ENCODE results near the gene RPL29. TPM values are rescaled to one million over a fixed set of nuclear protein-coding genes. Genes with fewer than 3 reads are reported as not detected.

Gene RPL29
- total RNA-seq, 1 donor from 2014 or later = 1,940 TPM

DNA sequence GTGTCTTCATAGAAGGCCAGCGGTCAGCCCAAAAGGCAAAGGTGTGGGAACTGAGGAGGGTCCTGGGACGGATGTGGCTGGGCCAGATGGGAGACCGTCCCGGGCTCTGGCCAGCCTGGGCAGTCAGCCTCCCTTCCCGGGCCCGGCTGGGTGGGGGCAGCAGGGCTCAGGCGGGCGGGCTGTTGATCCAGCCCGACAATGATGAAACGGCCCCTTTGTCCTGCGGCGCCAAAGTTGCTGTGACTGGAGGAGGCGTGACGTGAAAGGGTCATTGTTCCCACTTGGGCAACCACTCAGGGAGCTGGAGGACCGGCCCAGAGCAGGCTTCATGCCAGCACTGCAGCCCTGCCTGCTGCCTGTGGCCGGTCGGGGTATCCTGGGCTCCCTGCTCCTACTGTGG is 44.2 kb upstream of the RPL29 start:
- TF ChIP-seq, protein P1, sequence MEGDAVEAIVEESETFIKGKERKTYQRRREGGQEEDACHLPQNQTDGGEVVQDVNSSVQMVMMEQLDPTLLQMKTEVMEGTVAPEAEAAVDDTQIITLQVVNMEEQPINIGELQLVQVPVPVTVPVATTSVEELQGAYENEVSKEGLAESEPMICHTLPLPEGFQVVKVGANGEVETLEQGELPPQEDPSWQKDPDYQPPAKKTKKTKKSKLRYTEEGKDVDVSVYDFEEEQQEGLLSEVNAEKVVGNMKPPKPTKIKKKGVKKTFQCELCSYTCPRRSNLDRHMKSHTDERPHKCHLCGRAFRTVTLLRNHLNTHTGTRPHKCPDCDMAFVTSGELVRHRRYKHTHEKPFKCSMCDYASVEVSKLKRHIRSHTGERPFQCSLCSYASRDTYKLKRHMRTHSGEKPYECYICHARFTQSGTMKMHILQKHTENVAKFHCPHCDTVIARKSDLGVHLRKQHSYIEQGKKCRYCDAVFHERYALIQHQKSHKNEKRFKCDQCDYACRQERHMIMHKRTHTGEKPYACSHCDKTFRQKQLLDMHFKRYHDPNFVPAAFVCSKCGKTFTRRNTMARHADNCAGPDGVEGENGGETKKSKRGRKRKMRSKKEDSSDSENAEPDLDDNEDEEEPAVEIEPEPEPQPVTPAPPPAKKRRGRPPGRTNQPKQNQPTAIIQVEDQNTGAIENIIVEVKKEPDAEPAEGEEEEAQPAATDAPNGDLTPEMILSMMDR (IDR thresholded peaks at IDR 0.05; ENCODE audit: insufficient read depth, low read length, severe bottlenecking) = no peak
- Histone ChIP-seq H3K27me3 (ENCODE audit: control insufficient read depth, insufficient read depth, low read length) (no peaks in the 10 kb centered on the region), H3K36me3 (ENCODE audit: control insufficient read depth, insufficient read depth, low read length) (no peaks in the 10 kb centered on the region), H3K4me3 (ENCODE audit: low read depth, low read length) (no peak overlapping the region)
- FAIRE-seq = no peak
- DNase-seq (ENCODE audit: low read depth) = peak; percentile 55

GRCh38 chr3:52039426-52039825 is 43.7 kb upstream of the RPL29 start:
- no peak for FAIRE-seq
- no peaks in the 10 kb centered on the region for H3K36me3 ChIP-seq (ENCODE audit: control insufficient read depth, insufficient read depth, low read length)
- no peaks in the 10 kb centered on the region for H3K27me3 ChIP-seq (ENCODE audit: control insufficient read depth, insufficient read depth, low read length)
- H3K4me3 ChIP-seq (ENCODE audit: low read depth, low read length) = no peak overlapping the region
- no peak for DNase-seq (ENCODE audit: low read depth)
- TF ChIP-seq, protein P1 (IDR thresholded peaks at IDR 0.05; ENCODE audit: insufficient read depth, low read length, severe bottlenecking) = no peak

DNA sequence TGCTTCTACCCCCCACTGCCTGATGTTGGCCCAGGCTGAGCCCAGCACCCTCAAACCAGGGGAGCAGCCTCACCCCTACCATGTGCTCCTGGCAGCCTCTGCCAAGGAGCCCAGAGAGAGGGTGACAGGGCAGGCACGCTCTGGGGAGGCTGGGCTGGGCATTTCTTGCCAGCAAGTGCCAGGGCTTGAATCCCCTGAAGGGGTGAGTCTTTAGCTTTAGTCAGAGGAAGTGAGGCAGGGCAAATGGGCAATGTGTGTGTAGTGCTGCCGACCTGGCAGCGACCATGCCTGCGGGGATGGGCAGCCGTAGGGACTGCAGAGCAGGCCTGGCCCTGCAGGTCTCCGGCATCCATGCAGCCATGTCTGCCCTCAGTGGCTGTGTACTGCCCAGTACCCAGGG is 42.5 kb upstream of the RPL29 start:
- Histone ChIP-seq H3K36me3 (ENCODE audit: control insufficient read depth, insufficient read depth, low read length) (no peaks in the 10 kb centered on the region), H3K4me3 (ENCODE audit: low read depth, low read length) (no peak overlapping the region), H3K27me3 (ENCODE audit: control insufficient read depth, insufficient read depth, low read length) (no peaks in the 10 kb centered on the region)
- FAIRE-seq = no peak
- DNase-seq (ENCODE audit: low read depth) = peak; percentile 82
- TF ChIP-seq, protein P1 (IDR thresholded peaks at IDR 0.05; ENCODE audit: insufficient read depth, low read length, severe bottlenecking) = no peak

GRCh38 chr3:52037291-52037690 is 41.6 kb upstream of the RPL29 start:
- no peaks in the 10 kb centered on the region for H3K36me3 ChIP-seq (ENCODE audit: control insufficient read depth, insufficient read depth, low read length)
- DNase-seq (ENCODE audit: low read depth) = no peak
- H3K4me3 ChIP-seq (ENCODE audit: low read depth, low read length) = no peak overlapping the region
- H3K27me3 ChIP-seq (ENCODE audit: control insufficient read depth, insufficient read depth, low read length) = no peaks in the 10 kb centered on the region
- TF ChIP-seq, protein P1 (IDR thresholded peaks at IDR 0.05; ENCODE audit: insufficient read depth, low read length, severe bottlenecking) = no peak
- FAIRE-seq = no peak

GRCh38 chr3:52036829-52037228 is 41.1 kb upstream of the RPL29 start:
- no peak for DNase-seq (ENCODE audit: low read depth)
- TF ChIP-seq, protein P1 (IDR thresholded peaks at IDR 0.05; ENCODE audit: insufficient read depth, low read length, severe bottlenecking) = peak; percentile 15
- H3K4me3 ChIP-seq (ENCODE audit: low read depth, low read length) = no peak overlapping the region
- no peak for FAIRE-seq
- H3K27me3 ChIP-seq (ENCODE audit: control insufficient read depth, insufficient read depth, low read length) = no peaks in the 10 kb centered on the region
- no peaks in the 10 kb centered on the region for H3K36me3 ChIP-seq (ENCODE audit: control insufficient read depth, insufficient read depth, low read length)

- H3K36me3 ChIP-seq (ENCODE audit: control insufficient read depth, insufficient read depth, low read length) = no peaks in the 10 kb centered on the region
- H3K4me3 ChIP-seq (ENCODE audit: low read depth, low read length) = no peak overlapping the region
- TF ChIP-seq, protein P1 (IDR thresholded peaks at IDR 0.05; ENCODE audit: insufficient read depth, low read length, severe bottlenecking) = no peak
- DNase-seq (ENCODE audit: low read depth) = no peak
- no peaks in the 10 kb centered on the region for H3K27me3 ChIP-seq (ENCODE audit: control insufficient read depth, insufficient read depth, low read length)
- FAIRE-seq = no peak
Observed at GRCh38 chr3:52036222-52036694, 40.6 kb upstream of the RPL29 start.
